K562 (cell line): Measurements from ENCODE around the gene ZNF689. TPM values are rescaled to one million over a fixed set of nuclear protein-coding genes. Genes with fewer than 3 reads are reported as not detected.

Source experiments
- CBFA2T3 ChIP-seq: fragments of 450-650 bp; IDR thresholded peaks from 2 replicates; pipeline ENCODE4 v1.6.1; 2017
- ETS2 ChIP-seq: IDR thresholded peaks from 2 replicates; pipeline ENCODE4 v1.6.1; 2016; ENCODE audit warnings: borderline replicate concordance, missing genetic modification characterization, mild to moderate bottlenecking, moderate library complexity, missing compliant biosample characterization; ENCODE audit not compliant: poor library complexity, severe bottlenecking
- HMG20B ChIP-seq: fragments of 250-450 bp; sonication (Bioruptor Pico); IDR thresholded peaks from 2 replicates; pipeline ENCODE4 v1.5.0; 2021; ENCODE audit warnings: mild to moderate bottlenecking
- HNRNPH1 ChIP-seq: fragments of 200-400 bp; formaldehyde crosslinking; optimal IDR thresholded peaks from 2 replicates; pipeline ENCODE3; 2017; ENCODE audit warnings: low read depth, mild to moderate bottlenecking, low read length, moderate library complexity
- MECOM ChIP-seq: fragments of 250-450 bp; sonication (Bioruptor Pico); IDR thresholded peaks from 2 replicates; pipeline ENCODE4 v1.8.0; 2022; ENCODE audit warnings: inconsistent platforms
- NFIC ChIP-seq: fragments of 450-650 bp; IDR thresholded peaks from 2 replicates; pipeline ENCODE4 v1.6.1; 2017; ENCODE audit warnings: mild to moderate bottlenecking, inconsistent platforms
- SIRT6 ChIP-seq: IDR thresholded peaks from one replicate; pipeline ENCODE4 v1.6.1; 2012; ENCODE audit warnings: low read depth, mild to moderate bottlenecking, control low read depth, inconsistent platforms, low read length, moderate library complexity
- SMARCB1 ChIP-seq: IDR thresholded peaks from 2 replicates; pipeline ENCODE4 v1.6.1; 2011; ENCODE audit warnings: improper control_type of control experiment, low read depth; ENCODE audit not compliant: insufficient read length
- TAF1 ChIP-seq: IDR thresholded peaks from 2 replicates; pipeline ENCODE4 v1.6.1; 2011; ENCODE audit warnings: mild to moderate bottlenecking, low read length, moderate library complexity; ENCODE audit not compliant: insufficient read depth, control insufficient read depth, severe bottlenecking; ENCODE audit errors: extremely low read depth
- YBX1 ChIP-seq: fragments of 450-650 bp; IDR thresholded peaks from 2 replicates; pipeline ENCODE4 v1.7.1; 2016; ENCODE audit warnings: mild to moderate bottlenecking
- ZFP30 ChIP-seq: fragments of 250-450 bp; sonication (Bioruptor Pico); IDR thresholded peaks from 2 replicates; pipeline ENCODE4 v1.8.0; 2022; ENCODE audit warnings: moderate library complexity, mild to moderate bottlenecking, inconsistent platforms, borderline replicate concordance
- ZNF780A ChIP-seq: fragments of 250-450 bp; sonication (Bioruptor Pico); IDR thresholded peaks from 2 replicates; pipeline ENCODE4 v1.5.0; 2021; ENCODE audit warnings: mild to moderate bottlenecking
- polyA plus RNA-seq, 8 experiments: library from polyadenylated mRNA; depleted of rRNA in 4 of 8; stranded (reverse) in 5 of 8; unstranded in 3 of 8; fragments of >200 nt; fragmentation: Nextera tagmentation in 2 of 8; fragmentation: Illumina TruSeq in 1 of 8; extraction: Ambion mirVana in 2 of 8; extraction: Trizol in 1 of 8; gene quantifications; 2 replicates each; pipeline versions ENCODE4 v1.2.1 to v1.2.3, GENCODE V29; 2011 to 2014; ENCODE audit warnings: inconsistent platforms in 1 of 8, missing spikeins in 1 of 8
- total RNA-seq, 7 experiments: library from RNA; depleted of rRNA in 6 of 7; stranded (reverse); fragments of >200 nt in 6 of 7; fragmentation: Illumina TruSeq in 2 of 7; extraction: Trizol in 2 of 7; gene quantifications; 2 replicates each; pipeline versions ENCODE4 v1.2.1 to v1.2.3, GENCODE V29; 2011 to 2021; ENCODE audit warnings: low replicate concordance in 1 of 7
- TF ChIP-seq, protein P1 (sequence below), 2 experiments: fragments of 150-350 bp in 1 of 2; IDR thresholded peaks; 2 replicates each; pipeline ENCODE4 v1.6.1; 2012 to 2016; ENCODE audit warnings: low read depth in 2 of 2, low read length in 2 of 2, mild to moderate bottlenecking in 1 of 2, moderate library complexity in 1 of 2
- TF ChIP-seq, protein P2 (sequence below): fragments of 450-650 bp; IDR thresholded peaks from 2 replicates; pipeline ENCODE4 v1.6.1; 2018; ENCODE audit warnings: mild to moderate bottlenecking, low read depth; ENCODE audit not compliant: partially characterized antibody
- TF ChIP-seq, protein P3 (sequence below): fragments of 450-650 bp; IDR thresholded peaks from 2 replicates; pipeline ENCODE4 v1.7.0; 2016; ENCODE audit warnings: borderline replicate concordance
- TF ChIP-seq, protein P4 (sequence below): sonication (generic); formaldehyde crosslinking; IDR thresholded peaks from 2 replicates; pipeline ENCODE4 v1.8.1; 2023; ENCODE audit warnings: missing genetic modification reagents, mild to moderate bottlenecking, borderline replicate concordance

The ZNF689 gene
- total and polyA plus RNA-seq, 9 of the 15 experiments (the other 6 are each of a cell fraction or from before 2014, with no cell fraction given): 5.4 to 15.4 (median 10.8) TPM

DNA sequence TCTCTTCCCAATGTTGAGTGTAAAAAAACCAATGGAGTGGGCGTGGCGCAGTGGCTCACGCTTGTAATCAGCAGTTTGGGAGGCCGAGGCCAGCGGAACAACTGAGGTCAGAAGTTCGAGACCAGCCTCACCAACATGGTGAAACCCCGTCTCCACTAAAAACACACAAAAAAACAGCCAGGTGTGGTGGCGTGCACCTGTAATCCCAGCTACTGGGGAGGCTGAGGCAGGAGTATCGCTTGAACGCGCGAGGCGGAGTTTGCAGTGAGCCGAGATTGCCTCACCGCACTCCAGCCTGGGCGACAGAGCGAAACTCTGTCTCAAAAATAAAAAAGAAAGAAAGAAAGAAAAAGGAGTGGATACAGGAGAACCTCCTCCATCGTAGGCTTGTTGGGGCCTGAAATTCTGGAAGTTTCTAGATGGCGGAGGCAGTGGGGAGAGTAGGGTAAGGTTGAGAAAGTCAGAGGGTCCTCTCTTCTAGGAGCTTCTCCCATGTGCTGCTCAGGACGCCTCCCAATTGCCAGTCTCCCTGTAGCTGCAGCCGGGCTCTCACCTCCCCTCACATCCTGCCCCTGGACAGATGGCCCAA lies 51.3 kb downstream of the ZNF689 start (continued):
- TF ChIP-seq, protein P1, sequence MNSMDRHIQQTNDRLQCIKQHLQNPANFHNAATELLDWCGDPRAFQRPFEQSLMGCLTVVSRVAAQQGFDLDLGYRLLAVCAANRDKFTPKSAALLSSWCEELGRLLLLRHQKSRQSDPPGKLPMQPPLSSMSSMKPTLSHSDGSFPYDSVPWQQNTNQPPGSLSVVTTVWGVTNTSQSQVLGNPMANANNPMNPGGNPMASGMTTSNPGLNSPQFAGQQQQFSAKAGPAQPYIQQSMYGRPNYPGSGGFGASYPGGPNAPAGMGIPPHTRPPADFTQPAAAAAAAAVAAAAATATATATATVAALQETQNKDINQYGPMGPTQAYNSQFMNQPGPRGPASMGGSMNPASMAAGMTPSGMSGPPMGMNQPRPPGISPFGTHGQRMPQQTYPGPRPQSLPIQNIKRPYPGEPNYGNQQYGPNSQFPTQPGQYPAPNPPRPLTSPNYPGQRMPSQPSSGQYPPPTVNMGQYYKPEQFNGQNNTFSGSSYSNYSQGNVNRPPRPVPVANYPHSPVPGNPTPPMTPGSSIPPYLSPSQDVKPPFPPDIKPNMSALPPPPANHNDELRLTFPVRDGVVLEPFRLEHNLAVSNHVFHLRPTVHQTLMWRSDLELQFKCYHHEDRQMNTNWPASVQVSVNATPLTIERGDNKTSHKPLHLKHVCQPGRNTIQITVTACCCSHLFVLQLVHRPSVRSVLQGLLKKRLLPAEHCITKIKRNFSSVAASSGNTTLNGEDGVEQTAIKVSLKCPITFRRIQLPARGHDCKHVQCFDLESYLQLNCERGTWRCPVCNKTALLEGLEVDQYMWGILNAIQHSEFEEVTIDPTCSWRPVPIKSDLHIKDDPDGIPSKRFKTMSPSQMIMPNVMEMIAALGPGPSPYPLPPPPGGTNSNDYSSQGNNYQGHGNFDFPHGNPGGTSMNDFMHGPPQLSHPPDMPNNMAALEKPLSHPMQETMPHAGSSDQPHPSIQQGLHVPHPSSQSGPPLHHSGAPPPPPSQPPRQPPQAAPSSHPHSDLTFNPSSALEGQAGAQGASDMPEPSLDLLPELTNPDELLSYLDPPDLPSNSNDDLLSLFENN (IDR thresholded peaks at IDR 0.05; ENCODE audit: low read depth in 2 of 2, low read length in 2 of 2): no peak
- TF ChIP-seq TAF1 (no peak), SIRT6 (no peak), ETS2 (no peak), HNRNPH1 (no peak), SMARCB1 (no peak), YBX1 (no peak), ZNF780A (CRISPR knock-in tag) (no peak), NFIC (0 out of 2 replicates have a peak, but pooled peaks have one; percentile 13), ZFP30 (CRISPR knock-in tag) (no peak), CBFA2T3 (no peak; the same call in 1 of the 2 replicates), HMG20B (CRISPR knock-in tag) (no peak), MECOM (0 out of 2 replicates have a peak, but pooled peaks have one; percentile 16)
- TF ChIP-seq, protein P2, sequence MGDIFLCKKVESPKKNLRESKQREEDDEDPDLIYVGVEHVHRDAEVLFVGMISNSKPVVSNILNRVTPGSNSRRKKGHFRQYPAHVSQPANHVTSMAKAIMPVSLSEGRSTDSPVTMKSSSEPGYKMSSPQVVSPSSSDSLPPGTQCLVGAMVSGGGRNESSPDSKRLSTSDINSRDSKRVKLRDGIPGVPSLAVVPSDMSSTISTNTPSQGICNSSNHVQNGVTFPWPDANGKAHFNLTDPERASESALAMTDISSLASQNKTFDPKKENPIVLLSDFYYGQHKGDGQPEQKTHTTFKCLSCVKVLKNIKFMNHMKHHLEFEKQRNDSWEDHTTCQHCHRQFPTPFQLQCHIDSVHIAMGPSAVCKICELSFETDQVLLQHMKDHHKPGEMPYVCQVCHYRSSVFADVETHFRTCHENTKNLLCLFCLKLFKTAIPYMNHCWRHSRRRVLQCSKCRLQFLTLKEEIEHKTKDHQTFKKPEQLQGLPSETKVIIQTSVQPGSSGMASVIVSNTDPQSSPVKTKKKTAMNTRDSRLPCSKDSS: no peak
- TF ChIP-seq, protein P3, sequence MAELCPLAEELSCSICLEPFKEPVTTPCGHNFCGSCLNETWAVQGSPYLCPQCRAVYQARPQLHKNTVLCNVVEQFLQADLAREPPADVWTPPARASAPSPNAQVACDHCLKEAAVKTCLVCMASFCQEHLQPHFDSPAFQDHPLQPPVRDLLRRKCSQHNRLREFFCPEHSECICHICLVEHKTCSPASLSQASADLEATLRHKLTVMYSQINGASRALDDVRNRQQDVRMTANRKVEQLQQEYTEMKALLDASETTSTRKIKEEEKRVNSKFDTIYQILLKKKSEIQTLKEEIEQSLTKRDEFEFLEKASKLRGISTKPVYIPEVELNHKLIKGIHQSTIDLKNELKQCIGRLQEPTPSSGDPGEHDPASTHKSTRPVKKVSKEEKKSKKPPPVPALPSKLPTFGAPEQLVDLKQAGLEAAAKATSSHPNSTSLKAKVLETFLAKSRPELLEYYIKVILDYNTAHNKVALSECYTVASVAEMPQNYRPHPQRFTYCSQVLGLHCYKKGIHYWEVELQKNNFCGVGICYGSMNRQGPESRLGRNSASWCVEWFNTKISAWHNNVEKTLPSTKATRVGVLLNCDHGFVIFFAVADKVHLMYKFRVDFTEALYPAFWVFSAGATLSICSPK: peak; percentile 91; the same call in 1 of the 2 replicates
- TF ChIP-seq, protein P4, sequence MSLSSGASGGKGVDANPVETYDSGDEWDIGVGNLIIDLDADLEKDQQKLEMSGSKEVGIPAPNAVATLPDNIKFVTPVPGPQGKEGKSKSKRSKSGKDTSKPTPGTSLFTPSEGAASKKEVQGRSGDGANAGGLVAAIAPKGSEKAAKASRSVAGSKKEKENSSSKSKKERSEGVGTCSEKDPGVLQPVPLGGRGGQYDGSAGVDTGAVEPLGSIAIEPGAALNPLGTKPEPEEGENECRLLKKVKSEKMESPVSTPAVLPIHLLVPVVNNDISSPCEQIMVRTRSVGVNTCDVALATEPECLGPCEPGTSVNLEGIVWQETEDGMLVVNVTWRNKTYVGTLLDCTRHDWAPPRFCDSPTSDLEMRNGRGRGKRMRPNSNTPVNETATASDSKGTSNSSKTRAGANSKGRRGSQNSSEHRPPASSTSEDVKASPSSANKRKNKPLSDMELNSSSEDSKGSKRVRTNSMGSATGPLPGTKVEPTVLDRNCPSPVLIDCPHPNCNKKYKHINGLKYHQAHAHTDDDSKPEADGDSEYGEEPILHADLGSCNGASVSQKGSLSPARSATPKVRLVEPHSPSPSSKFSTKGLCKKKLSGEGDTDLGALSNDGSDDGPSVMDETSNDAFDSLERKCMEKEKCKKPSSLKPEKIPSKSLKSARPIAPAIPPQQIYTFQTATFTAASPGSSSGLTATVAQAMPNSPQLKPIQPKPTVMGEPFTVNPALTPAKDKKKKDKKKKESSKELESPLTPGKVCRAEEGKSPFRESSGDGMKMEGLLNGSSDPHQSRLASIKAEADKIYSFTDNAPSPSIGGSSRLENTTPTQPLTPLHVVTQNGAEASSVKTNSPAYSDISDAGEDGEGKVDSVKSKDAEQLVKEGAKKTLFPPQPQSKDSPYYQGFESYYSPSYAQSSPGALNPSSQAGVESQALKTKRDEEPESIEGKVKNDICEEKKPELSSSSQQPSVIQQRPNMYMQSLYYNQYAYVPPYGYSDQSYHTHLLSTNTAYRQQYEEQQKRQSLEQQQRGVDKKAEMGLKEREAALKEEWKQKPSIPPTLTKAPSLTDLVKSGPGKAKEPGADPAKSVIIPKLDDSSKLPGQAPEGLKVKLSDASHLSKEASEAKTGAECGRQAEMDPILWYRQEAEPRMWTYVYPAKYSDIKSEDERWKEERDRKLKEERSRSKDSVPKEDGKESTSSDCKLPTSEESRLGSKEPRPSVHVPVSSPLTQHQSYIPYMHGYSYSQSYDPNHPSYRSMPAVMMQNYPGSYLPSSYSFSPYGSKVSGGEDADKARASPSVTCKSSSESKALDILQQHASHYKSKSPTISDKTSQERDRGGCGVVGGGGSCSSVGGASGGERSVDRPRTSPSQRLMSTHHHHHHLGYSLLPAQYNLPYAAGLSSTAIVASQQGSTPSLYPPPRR: no peak
